Stimulated activated CD4-positive, alpha-beta T cell treated with anti-CD3 and anti-CD28 coated beads, Interleukin-2, amount 100 ng/mL, for 48 hours (primary cell): ENCODE results near the gene OMP.
"Not testable (repeated sequence)": the region's sequence is repeated elsewhere in the genome, so short reads cannot be mapped to it uniquely, and the experiment has no call there.

Experiments used
- DNase-seq, 2 donors: peaks; one replicate each; pipeline ENCODE4 v3.0.0-alpha.2; 2020

Gene OMP

GRCh38 chr11:77087723-77088225, 14.9 kb upstream of the OMP start:
- DNase-seq = no peak

DNA sequence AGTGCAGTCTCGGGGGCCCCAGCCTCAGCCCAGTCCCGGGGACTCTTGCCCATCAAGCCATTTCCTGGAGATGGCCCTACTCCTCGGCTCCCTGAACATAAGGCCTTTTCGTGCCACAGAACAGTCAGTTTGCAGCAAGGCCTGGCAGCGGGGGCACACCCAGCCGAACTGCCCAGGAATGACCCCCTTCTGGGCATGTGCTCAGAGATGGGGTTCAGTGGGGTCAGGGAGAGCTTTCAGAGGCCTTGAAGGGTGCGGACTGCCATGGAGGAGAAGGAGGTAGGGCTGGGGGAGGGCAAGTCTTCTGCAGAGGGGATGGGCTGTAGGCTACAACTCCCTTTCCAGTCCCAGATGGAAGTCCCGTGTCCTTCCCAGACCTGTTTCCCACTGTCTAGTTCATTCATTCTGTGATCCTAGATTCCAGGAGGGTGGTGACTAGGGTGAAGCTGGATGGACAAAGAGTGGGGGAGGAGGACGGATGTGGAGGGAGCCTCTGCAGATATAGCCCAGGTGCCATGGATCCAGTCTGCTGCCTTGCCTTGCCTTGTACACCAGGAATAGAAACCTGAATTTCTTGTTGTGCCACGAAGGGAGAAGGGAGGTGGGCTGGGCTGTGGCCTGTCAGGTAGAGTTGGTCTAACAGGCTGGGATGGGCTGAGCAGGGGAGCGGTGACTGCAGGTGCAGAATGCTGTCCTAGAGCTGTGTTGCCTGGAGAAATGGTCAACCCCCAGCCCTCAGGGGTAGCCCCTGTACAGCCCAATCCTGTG, 14.2 kb upstream of the OMP start:
- DNase-seq = no peak

- DNase-seq = no peak
Observed at GRCh38 chr11:77089004-77089545, 13.6 kb upstream of the OMP start.

GRCh38 chr11:77090046-77090372, 12.6 kb upstream of the OMP start:
- no peak for DNase-seq

- no peak for DNase-seq
Observed at GRCh38 chr11:77090373-77091111, 12.1 kb upstream of the OMP start.

GRCh38 chr11:77091146-77091940, 11.3 kb upstream of the OMP start:
- peak; percentile 76 for DNase-seq

DNA sequence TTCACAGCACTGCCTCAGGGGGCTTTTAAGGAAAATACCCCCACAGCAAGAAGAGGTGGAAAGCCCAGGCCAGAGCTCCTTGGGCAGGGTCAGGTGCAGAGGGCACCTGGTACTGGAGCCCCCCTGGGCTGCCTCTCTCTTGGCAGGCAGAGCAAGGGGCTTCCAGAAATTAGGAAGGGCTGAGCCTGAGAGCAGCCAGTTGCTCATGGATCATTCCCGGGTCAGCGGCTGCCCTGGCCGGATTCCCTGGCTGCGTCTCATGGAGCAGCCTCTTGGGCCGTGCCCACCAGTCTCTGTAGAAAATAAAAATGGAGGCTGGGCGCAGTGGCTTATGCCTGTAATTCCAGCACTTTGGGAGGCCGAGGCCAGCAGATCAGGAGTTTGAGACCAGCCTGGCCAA, 10.3 kb upstream of the OMP start:
- DNase-seq = no peak

DNA sequence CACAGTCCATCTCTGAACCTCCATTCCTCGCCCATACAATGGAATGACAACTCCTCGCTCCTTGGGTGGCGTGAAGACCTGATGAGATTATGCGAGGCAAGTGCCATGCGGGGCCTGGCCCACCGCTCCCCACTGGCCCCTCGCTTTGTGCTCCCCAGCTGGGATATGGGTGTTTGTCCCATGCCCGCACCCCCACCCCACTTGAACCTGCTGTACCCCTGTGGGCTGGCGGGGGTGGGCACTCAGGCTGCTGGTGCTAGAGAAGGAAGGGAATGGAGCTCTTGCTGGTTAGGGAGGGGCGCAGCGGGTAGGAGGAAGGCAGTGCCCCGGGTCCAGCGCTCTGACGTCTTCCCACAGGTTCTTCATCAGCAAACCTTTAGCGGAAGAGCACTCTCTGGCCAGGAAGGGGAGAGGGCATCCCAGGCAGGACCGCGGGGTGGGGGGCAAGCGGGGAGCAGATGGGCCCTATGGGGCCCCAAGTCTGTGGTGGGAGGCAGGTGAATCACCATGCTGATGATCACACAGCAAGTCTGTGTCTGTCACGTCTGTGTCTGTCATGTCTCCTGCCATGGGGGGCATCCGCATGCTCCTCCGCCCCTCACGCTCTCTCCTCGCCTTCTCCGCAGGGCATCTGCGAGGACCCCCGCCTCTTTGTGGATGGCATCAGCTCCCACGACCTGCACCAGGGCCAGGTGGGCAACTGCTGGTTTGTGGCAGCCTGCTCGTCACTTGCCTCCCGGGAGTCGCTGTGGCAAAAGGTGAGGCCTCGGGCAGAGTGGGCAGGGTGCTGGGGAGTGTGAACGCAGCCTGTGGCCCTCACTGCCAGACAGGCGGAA, 9.4 kb upstream of the OMP start:
- no peak for DNase-seq

GRCh38 chr11:77093987-77094840, 8.4 kb upstream of the OMP start:
- DNase-seq = no peak

DNA sequence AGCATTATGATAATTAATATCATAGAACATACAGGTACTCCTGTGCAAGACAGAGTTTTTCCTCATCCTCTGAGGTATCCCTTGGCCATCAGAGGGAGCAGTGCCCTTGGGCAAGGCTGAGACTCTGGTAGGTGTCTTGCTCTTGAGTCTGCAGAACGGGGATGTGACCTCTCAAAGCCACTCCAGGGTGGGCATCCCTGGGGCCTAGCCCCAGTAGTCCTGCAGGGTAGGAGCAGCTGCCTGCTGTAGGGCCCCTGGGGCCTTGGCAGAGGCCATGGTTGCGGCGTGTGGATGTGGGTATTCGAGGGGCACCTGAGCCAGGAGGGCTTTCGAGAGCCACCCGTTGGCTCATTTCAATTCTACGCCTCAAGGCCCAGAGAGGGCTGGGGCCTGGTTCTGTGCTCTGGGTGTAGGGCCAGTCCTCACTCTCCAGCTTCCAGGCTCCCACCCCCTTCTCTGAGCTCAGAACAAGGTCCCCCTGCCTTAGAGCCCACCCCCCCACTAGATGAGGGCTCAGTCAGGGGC, 7.7 kb upstream of the OMP start:
- no peak for DNase-seq

DNA sequence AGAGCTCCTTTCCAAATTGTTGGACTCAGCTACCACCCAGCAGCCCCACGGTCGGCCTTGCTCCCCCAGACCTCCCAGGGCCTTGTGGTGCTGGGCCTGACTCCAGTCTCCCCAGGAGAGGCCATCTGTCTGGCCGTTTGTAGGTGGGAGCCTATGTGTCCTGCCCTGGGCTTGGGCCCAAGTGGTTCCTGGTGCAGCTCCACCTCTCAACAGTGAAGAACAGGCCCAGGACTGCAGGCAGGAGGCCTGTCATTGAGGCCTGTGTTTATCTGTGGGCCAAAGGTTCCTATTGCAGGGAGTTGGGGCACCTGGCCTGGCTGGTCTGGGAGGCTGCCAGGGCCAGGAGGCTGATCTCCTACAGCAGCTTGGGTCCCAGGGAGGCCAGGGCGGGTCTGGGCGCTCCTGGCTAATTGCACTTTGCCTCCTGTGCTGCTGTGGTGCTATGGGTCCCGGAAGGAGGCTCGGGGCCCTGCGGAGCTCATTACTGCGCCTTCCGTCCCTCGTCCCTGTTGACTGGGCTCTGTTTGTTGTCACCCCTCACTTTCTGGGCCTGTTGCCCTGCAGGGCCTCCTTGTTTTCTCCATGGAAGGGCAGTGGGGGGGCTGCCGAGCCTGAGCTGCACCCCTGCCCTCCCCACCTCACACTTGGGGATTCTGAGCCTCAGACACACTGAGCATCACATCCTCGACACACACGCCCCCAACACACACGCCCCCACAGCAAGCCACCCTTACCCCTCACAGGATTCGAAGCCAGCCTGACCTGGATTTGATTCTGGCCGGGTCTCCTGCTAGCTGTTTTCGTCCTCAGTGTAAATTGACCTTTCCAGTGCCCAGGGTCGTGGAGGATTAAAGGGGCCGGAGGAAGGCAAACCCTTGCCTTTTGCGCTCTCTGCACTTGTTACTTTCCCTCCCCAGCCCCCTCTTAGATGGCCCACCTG, 6.8 kb upstream of the OMP start:
- no peak for DNase-seq

DNA sequence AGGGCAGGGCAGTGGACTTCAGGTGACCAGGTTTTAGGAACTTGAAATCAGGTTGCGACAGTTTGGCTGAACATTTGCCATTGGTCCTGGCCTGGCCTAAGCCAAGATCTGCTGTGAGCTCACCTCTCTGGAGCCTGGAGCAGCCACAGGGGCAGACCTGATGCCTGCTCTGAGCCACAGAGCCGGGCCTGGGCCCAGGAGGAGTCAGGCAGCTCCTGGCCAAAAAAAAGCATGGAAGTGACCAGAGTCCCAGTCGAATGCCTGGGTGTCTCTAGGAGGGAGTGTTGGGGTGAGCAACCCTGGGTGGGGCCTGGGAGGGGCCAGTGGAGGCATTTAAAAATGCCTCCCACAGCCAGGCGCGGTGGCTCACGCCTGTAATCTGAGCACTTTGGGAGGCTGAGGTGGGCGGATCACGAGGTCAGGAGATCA, 6.0 kb upstream of the OMP start:
- DNase-seq = no peak

DNA sequence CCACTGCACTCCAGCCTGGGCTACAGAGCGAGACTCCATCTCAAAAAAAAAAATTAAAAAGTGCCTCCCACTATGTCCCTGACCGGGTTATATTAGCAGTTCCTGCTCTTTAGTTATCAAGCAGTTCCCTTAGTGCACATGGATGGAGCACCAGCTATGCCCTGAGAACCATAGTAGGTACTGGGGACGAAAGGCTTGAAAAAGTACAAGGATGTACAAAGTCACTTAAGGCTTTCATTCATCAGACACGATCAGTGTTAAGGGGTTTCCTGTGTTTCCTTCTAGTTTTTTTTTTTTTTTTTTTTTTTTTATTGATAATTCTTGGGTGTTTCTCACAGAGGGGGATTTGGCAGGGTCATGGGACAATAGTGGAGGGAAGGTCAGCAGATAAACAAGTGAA, 5.5 kb upstream of the OMP start:
- DNase-seq = not testable (repeated sequence)

DNA sequence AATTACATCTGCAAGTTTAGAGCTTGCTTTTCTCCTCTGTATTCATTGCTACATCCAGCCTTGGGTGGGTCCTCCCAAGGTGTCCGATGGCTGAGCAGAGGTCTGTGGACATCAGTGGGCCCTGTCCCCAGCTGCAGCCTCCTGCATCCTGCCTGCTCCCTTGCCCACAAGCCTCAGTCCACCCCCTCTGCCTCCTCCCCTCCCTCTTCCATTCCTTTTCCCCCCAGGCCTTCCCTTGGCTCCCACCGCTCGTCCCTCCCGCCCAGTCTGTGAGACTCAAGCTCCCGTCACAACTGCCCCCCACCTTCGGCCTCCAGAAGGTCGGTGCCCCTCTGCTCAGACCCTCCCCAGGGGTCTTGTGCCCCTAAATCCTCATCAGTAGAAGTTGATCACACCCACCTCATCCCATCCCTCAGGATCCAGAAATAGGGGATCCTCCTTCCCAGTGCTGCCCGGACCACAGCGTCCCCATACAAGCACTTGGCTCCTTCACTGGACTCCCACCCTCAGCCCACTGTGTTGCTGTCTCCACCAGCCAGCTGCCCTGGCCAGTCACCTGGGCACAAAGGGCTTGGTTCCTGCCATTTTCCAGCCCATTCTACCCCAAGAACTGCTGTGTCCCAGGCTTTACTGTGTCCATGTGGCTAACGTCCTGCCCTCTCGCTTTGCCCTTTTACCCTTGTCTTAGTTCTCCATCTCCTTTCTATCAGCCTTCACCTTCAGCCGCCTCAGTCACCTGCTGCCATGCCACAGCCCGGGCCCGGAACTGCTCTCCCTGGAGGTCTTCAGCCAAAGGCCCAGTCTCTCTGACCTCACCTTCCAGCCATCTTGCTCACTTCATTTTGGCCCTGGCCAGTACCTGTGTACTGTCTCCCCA, 2.2 kb upstream of the OMP start:
- no peak for DNase-seq

DNA sequence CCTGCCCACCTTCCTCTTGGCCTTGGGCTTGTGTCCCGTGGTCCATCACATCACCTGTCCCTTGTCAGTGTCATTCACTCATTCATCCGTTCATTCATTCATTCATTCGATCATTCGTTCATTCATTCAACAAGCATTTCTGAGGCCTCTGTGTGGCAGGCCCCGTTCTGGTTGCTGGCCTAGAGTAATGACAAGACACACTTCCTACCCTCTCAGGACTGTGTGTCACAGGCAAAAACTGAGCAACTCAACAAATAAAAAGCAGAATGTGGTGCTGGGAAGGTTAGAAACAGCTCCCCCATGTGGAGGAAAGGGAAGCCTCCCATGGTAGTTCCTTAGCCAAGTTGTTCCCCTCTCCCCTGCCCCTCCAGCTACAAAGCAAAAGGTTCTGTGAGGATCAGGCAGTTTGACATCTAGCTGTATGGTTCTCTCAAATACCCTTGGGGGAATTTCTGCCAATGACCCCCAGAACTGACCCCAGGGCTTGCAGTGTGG, 1.6 kb upstream of the OMP start:
- no peak for DNase-seq

- DNase-seq = no peak
Observed at GRCh38 chr11:77103319-77103718, 679 bp downstream of the OMP start.

- no peak for DNase-seq
Observed at GRCh38 chr11:77104727-77105126, 2.1 kb downstream of the OMP start.

DNA sequence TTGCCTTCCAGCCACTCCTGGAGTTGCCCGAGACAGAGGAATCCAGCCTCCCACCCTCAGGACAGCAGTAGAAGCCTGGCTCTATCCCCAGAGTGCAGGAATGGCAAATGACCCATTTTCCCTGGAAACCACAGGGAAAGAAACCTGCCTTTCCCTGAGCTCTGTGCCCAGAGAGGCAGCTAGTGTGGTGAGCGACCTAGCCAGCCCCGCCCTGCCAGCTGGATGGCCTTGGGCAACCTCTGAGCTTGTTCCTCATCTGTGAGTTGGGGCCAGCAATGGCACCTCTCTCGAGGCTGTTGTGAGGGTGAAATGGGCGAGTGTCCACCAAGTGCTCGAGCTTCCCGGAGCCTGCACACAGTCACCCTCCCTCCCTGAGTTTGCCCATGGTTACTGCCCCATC, 3.7 kb downstream of the OMP start:
- no peak for DNase-seq

DNA sequence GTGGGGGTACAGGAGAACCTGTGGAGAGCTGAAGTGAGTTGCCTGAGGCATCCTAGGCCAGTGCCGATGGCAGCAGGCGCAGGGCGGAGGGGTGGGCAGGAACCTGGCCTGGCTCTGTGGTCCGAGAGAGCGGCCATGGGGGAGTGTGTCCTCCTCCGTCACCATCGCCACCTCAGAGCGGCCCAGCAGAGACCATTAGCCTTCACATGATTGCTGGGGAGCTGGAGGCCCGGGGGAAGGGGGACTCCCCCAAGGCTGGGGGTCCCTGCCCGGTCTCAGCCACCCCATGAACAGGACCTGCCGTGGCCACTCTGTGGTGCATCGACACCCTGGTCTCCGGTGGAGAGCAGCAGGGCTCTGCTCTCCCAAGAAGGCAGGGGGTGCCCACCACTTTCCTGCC, 4.1 kb downstream of the OMP start:
- DNase-seq = no peak
